Endometrial microvascular endothelial cells (primary cell): ENCODE results near the gene ANKRD63. TPM values are rescaled to one million over a fixed set of nuclear protein-coding genes. Genes with fewer than 3 reads are reported as not detected.

Experiments used
- in situ Hi-C: cut with HindIII; loops from 2 replicates; pipeline ENCODE4 v1.10.0; 2017; ENCODE audit warnings: low sequenced_read_pairs, low pct_unique_long_range_greater_than_20kb; ENCODE audit errors: inconsistent ontology term
- total RNA-seq: library from RNA; depleted of rRNA; stranded (reverse); fragments of >200 nt; gene quantifications from one replicate; pipeline ENCODE4 v1.2.3, GENCODE V29; 2015; ENCODE audit errors: inconsistent ontology term

Gene ANKRD63
- total RNA-seq, 1 donor from 2014 or later, result not detected

DNA sequence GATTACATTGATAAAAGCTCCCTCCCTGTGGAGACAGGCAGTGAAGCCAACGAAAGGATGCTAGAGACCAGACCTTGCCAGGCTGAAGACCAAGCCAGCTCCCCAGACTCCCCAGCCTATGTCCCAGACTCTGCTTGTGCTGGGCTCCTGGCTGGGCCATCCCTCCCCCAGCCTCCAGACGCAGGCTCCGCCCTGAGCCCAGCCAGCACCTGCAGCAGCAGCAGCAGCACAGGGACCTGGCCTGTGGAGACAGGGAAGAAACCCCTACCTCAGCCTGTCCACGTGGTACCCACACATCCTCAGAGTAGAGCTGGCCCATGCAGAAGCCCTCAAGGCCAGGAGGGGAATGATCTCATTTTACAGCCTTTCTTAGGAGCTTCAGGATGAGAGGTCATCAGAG, 13.3 kb downstream of the ANKRD63 start:
- in situ Hi-C loops, result no loop called here

DNA sequence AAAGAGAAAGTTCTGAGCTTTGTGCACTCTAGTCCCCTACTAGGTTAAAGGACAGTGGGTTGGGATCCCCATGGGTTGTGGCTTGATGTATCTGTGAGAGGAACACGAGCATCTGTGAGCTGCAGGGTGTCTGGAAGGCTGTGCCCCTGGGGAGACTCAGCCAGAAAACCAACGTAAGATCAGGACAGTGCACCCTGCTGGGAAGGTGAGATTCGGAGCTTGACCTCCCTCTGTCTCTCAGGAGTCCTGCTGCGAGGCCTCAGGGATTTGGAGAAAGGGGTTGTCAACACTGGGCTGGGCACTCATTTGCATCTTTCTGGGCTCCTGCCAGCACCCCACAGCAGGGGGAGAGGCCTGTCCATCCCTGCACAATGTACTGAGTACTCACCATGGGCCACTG, 15.2 kb downstream of the ANKRD63 start:
- in situ Hi-C loops, result no loop called here

DNA sequence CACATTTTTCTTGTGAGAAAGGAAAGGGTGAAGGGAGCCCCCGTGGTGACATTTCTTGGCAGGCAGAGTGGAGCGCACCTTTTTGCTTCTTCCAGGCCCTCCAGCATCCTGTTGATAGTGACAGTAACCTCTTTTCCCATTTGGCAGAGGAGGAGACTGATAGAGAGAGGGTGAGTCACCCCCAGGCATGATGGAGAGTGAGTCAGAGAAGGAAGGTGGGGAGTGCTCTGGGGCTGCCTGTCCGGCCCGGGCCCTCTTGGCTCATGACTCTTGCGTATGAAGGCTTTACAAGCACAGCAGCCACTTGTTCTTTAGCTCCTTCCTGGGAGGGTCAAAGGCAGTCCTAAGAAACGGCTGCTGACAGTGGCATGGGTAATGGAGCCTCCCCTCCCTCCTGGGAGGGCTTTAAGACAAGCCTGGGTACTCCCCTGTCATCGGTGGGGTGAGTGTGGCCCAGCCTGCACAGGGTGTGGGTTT, 16.0 kb downstream of the ANKRD63 start:
- in situ Hi-C loops, result no loop called here

DNA sequence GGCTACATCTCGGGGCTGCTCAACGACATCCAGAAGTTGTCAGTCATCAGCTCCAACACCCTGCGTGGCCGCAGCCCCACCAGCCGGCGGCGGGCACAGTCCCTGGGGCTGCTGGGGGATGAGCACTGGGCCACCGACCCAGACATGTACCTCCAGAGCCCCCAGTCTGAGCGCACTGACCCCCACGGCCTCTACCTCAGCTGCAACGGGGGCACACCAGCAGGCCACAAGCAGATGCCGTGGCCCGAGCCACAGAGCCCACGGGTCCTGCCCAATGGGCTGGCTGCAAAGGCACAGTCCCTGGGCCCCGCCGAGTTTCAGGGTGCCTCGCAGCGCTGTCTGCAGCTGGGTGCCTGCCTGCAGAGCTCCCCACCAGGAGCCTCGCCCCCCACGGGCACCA, 17.0 kb downstream of the ANKRD63 start:
- in situ Hi-C loops, result no loop called here

DNA sequence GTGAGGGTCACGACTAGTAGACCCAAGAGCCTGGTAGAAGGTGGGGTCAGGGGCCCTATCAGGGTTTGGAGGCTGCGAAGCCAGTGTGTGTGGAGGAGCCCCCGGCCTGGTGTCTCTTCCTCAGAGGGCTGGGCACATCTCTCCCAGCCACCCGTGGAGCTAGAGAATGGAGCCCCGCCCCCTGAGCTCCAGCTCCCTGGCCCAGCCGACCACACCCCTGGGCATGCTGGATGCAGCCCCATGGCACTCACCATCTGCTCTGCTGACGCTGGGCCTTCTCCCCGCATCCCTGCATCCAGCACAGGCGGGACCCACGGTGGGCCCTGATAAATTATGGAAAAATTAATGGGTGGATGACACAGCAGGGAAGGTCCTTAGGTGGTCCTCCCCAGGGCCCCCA, 17.5 kb downstream of the ANKRD63 start:
- in situ Hi-C loops, result no loop called here

DNA sequence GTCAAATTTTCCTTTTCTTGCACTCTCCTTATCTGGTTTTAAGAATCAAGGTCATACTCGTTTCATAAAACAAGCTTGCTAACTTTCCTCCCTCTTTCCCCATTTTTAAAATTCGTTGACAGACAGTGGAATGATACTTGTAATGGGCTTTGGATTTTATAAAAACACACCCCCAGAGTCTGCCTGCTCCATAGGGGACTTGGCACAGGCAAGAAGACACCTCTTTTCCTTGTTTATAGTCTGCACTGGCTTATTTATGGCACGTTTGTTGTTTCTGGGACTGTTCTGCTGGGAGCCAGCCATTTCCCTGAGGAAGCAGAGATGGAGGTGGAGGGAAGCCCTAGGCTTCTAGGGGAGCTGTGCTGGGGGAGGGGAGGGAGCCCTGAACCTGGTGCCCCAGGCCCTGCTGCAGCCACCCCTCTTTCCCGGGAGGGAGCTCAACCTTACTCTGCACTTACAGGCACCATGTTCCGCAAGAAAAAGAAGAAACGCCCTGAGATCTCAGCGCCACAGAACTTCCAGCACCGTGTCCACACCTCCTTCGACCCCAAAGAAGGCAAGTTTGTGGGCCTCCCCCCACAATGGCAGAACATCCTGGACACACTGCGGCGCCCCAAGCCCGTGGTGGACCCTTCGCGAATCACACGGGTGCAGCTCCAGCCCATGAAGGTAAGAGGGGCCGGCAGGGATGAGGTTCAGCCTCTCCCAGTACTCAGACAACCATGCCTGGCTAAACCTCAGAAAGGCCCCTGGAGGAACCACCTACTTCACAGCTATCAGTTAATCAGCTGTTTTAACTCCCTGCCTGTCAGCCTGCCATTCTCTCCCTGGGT, 18.3 kb downstream of the ANKRD63 start:
- in situ Hi-C loops, result no loop called here

DNA sequence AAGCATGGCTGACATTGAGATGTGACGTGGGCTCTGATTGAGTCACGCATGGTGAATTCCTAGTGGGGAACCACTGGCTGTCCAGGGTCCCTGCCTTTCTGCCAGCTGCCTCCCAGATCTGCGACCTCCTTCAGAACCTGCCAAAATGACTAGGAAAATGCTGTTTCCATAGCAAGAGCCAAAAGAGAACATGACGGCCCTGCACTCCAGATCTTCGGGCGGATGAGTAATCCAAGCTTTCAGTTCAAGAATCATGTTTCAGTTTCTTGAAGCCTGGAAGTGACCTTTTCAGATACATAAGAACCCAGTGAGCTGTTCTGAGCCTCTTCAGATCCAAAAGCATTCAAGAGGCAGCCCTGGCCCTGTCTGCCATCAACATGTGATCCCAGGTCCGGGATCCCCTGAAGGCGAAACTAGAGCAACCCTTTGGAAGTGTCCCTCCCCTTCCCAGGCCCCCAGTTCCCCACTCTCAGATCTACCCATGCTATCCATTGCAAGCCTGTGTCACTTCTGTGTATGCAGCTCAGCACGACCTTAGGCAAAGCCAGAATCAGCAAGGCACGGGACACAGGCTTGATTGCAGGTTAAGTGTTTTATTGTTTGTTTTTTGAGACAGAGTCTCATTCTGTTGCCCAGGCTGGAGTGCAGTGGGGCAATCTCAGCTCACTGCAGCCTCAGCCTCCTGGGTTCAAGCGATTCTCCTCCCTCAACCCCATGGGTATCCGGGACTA, 19.7 kb downstream of the ANKRD63 start:
- in situ Hi-C loops, result no loop called here

DNA sequence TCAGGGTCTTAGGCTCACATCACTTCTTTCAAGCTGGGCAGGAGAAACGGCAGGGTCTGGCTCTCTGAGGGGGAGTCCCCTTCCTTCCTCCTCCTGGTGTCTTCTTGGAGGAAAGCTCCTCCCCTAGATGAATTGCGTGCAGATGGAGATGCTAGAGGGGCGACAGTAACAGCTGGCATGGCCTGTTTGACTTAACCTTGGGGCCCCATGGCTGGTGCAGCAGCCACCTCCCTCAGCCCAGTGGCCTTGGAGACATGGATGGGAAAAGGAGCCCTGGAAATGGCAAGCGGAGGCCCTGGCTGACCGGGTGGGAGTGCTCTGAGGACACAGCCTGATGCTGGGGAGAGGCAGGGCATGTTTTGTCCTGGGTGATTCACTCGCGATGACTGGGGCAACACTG, 23.8 kb downstream of the ANKRD63 start:
- in situ Hi-C loops, result no loop called here

DNA sequence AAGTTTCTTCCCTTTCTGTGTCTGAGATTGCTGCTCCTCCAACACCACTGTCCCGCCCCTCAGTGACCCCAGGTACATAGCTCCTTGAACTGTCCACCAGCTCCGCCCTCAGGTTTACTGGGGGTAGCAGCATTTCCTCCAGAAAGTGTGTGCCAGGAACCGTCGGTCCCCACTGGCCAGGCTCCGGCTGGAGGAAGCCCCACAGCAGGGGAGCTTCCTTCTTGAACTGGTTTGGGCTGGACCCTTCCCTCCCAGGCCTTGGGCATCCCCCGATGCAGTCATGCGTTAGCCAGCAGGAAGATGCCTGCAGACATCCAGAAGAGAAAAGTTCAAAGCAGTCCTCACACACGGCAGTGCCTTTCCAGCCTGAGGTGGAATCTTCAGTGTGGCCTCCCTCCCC, 24.3 kb downstream of the ANKRD63 start:
- in situ Hi-C loops, result no loop called here

DNA sequence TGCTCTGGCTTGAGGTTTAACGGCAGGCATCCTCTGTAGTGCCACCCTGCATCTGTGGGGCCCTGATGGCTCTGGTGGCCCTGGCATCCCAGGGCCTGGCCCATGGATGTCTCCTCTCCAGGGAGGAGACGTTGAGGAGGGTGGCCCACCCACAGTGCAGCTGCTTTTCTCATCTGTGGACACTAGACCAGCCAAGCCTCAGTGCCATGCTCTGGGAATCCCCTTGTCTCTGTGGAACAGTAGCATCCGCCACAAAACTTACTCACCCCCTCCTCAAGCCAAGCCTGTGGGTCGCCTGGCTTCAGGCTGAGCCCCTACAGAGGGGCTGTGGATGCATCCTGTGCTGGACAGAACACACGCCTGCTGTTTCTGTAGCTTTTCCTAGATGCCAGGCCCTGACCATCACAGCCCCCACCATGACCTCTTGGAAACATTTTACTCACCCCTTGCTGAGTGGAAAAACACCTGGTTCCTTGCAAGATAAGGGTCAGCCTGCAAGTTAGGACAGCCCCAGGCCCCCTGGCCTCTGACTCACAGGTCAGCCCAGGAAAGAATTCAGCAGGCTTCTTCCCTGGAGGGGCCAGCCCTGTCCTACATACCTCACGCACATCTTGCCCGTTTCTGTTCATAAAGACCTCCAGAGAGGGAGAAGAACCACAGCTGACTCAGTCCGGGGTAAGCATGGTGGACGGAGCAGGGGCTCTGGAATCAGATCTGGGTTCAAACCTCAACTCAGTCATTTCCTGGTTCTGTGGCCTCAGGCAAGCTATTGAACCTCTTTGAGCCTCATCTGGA, 25.0 kb downstream of the ANKRD63 start:
- in situ Hi-C loops, result no loop called here

DNA sequence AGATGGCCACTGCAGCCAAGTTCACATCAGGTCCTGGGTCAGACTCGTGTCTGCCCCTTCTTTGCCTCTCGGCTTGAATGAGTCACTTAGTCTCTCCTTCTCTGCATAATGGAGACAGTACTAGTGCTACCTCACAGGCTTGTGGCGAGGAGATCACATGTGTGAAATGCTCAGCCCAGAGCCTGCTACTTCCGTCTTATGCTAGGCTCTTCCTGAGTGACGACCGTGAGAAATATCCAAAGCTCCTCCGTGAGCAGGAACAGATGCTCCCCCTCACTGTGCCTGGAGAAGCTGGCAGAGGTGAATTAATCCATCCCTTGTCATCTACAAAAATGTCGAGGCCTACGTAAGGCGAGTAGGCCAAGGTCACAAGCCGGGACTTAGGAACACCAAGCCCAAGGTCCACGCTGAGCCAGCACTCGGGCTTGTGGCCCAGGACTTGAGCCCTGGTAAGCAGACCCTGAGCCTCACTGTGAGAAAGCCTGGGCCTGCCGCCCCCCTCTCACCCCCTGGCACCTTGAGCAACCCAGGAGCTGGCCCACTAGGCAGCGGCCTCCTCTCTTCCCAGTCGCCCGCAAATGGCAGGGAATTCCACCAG, 26.1 kb downstream of the ANKRD63 start:
- in situ Hi-C loops, result no loop called here

DNA sequence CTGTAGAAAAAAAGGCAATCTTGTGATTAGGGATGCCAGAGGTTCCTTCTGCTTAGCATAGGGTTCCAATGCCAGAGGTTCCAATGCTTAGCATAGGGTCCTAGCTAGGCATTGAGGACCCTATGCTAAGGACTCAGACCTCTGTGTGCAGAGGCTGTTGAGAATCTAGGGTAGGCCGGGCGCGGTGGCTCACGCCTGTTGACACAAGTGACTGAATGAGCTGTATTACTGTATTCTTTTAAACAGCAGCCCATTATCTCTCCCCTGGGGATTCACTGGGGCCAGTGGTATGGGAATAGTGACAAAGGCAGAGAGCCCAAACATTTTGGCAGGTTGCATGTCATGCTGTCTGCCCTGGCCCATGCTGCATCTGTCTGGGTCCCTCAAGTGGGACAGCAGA, 27.8 kb downstream of the ANKRD63 start:
- in situ Hi-C loops, result no loop called here

DNA sequence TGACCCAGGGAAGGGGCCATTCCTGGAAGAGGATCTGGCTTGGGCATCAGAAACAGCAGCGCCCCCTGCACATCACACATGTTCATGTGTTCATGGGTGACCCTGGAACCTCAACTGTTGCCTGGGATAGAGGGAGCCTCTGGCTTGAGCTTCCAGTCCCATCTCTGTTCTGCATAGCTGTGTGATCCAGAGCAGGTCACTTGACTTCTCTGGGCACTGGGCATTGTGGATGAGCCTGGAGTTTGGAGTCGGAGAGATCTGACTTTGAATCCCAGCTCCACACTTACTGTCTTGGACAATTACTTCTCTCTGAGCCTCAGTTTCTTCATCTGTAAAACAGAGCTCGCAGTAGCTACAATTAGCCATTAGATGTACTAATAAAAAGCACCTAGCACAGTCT, 28.4 kb downstream of the ANKRD63 start:
- in situ Hi-C loops, result no loop called here

DNA sequence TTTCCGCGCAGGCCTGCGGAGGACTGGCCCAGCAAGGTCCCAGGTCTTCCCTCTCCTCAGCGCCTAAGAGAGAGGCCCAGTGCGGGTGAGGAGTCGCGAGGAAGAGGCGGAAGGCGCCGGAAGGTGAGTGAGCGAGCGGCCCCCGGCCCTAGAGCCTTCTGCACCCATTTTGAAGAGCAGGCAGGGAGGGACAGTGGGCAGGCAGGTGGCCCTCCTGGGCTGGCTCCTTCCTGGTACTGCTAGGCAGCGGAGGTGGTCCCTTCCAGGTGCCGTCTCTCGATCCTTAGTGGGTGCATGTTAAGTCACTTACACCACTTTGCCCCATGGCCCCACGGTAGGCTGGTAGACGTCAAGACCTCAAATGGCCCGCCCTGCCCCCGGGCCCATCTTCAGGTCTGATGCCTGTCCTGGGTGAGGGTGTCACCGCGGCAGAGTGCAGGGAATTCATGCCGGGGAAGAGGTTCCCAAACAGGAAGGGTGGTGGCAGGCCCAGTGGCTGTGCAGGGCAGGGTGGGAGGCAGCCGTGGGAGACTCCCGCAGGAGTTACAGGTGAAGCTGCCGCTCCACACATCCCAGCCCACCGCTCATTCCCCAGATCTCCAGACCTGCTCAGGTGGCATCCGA, 29.6 kb downstream of the ANKRD63 start:
- in situ Hi-C loops, result no loop called here

DNA sequence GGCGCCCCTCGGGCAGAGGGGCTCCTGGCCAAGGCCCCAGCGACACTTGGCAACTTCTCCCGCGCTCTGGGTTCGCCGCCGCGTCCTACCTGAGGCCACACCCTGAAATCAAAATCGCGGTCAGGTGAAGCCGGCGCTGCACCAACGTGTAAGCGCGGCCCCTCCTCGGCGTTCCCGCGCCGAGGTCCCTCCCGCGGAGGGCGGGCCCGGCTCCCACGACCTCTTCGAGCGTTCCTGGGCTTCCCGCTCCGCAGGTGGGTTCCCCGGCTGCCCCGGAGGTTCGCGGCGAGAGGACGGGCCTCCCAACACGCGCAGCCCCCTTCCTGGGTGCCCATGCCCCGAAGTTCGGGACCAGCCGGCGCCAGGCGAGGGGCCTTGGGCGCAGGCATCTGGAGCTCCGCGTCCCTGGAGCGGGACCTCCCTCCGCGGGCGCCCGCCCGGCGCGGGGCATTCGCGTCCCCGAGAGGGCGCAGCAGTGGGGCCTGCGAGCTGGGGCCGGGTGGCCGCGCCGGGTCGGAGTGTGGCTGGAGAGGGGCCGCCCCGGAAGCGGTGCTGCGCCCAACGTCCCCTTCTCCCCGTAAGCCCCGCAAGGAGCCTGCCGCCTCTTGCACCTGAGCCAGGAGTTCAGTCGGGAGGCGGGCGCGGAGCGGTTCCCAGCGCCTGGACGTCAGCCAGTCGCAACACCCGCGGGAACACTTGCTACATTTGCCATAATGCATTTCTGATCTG, 30.3 kb downstream of the ANKRD63 start:
- in situ Hi-C loops, result no loop called here

DNA sequence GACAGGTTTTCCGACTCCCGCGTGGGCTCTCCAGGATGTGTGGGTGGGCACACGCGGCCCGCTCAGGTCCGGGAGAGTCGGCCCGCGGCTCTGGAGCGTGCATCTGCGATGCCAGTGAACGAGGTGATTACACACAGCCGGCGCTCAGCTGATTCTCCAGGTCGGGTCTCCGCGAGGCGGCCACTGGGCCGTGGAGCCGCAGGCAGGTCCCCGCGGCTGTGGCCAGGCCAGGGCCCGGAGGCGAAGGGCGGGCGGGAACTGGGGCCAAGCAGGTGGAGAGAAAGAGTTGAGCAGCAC, 30.8 kb downstream of the ANKRD63 start:
- in situ Hi-C loops, result no loop called here

DNA sequence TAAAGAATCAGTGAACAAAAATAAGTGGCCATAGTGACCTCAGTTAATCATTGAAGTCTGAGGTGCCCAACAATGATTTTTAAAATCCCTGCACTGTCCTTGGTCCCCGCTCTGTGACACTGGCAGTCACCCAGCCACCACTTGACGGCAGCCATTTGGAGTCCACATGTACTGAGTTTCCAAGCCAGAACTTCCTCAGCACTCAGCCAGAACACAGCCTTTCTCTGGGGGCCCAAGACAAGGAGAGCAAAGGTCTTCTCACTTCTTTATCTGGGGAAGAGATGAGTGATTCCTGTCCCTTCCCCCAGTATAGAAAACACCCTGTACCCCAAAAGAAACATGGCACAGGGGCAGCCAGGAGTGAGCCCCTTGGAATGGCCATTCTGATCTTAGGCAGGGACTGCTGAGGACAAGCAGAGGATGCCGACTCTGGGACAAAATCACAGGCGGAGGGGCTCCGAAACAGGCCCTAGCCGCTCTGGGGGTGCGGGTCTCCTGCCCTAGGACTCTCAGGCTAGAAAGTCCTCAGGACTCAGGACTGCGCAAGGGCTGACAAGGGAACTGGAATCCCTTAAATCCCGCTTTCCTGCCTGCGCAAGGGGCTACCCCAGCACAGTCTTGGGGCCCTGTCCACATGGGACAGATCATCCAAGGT, 31.3 kb downstream of the ANKRD63 start:
- in situ Hi-C loops, result no loop called here
